Measurements from ENCODE around the gene CAPN12.
"Not testable (repeated sequence)": the region's sequence is repeated elsewhere in the genome, so short reads cannot be mapped to it uniquely, and the experiment has no call there.

CAPN12 gene, protein sequence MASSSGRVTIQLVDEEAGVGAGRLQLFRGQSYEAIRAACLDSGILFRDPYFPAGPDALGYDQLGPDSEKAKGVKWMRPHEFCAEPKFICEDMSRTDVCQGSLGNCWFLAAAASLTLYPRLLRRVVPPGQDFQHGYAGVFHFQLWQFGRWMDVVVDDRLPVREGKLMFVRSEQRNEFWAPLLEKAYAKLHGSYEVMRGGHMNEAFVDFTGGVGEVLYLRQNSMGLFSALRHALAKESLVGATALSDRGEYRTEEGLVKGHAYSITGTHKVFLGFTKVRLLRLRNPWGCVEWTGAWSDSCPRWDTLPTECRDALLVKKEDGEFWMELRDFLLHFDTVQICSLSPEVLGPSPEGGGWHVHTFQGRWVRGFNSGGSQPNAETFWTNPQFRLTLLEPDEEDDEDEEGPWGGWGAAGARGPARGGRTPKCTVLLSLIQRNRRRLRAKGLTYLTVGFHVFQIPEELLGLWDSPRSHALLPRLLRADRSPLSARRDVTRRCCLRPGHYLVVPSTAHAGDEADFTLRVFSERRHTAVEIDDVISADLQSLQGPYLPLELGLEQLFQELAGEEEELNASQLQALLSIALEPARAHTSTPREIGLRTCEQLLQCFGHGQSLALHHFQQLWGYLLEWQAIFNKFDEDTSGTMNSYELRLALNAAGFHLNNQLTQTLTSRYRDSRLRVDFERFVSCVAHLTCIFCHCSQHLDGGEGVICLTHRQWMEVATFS

DNA sequence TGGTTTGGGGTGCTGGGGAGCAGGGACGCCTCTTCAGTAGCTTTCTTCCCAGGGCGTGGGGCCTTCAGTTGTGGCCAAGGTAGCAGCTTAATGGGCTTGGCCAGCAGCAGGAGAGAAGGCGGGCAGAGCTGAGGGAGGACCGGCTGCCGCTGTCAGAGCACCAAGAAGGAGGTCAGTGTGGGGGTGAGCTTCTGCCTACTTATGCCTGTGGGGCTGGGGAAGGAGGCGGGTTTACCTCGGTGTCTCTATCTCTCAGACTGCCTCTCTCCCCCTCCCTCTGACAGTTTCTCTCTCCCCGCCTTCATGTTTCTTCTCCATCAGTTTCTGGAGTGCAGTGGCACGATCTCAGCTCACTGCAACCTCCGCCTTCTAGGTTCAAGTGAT is at the start of gene CAPN12:
TSS of gene CAPN12 (minus strand) at position 177 of the 384 bp plus-strand sequence. CDS start 309 bp downstream, outside the sequence.
- no peak for DNase-seq

DNA sequence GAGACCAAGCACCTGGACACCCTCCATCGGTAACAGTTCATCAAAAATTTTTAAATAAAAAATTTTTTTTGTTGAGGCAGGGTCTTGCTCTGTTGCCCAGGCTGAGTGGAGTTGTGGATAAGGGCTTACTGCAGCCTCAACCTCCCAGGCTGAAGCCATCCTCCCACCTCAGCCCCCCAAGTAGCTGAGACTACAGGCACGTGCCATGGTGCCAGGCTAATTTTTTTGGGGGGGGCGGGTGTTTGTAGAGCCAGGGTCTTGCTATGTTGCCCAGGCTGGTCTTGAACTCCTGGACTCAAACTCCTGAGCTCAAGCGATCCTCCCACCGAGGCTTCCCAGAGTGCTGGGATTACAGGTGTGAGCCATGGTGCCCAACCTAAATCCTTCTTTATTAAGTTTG is 49.4 kb upstream of the CAPN12 start:
- no peak for DNase-seq

DNA sequence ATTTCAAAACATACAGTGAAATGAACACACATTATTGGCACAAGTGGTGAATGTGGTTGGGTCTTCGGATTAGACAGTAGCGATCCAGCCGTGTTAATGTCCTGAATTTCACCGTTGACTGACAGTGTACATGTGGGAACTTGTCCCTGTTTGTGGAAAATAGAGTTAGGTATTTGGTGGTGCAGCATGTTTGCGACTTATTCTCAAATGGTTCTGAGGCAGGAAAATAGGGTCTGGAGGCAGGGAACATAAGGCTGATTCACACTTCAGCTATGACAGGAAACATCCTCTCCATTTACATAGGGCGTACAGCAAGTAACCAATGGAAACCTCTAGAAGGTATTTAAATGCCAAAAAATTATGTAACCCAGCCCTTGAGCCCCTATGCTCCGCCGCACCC is 48.9 kb upstream of the CAPN12 start:
- DNase-seq: no peak

DNA sequence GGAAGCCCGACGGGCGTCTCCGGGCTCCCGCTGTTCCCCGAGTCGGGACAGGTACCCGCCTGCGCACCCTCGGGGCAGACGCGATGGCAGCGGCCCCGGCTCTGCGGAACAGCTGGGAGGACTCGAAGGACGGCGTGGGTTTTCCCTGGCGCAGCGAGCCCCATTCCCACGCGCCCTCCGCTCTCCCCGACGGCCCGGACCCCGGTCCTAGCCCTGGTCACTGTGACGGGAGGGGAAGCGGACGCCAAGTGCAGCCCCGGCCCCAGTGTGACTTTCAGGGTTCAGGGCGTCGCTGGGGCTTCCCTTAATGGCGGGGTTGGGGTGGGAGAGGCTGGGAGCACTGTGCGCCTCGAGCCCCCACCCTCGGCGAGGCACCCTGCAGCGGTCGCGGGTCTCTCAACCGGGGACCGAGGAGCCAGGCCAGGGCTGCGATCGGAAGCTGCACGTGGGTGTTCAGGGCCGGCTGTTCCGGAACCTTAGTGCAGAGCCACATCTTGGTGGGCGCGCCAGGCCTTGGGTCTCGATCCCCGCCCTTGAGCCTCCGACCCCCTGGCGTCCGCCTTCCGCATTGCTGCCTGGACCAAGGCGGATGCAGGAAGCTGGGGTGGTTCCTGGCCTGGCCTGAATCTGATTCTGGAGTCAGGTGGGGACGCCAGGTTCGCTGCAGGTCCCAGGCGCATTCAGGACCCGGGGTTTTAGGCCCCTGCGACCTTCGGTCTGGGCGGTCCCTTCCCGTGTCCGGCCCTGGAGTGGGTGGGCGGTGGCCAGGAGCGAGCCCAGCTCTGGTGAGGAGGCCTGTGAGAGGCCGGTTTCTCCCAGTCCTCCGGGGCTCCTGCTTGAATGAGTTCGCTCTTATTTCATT is 48.2 kb upstream of the CAPN12 start:
- DNase-seq: peak; percentile 46

DNA sequence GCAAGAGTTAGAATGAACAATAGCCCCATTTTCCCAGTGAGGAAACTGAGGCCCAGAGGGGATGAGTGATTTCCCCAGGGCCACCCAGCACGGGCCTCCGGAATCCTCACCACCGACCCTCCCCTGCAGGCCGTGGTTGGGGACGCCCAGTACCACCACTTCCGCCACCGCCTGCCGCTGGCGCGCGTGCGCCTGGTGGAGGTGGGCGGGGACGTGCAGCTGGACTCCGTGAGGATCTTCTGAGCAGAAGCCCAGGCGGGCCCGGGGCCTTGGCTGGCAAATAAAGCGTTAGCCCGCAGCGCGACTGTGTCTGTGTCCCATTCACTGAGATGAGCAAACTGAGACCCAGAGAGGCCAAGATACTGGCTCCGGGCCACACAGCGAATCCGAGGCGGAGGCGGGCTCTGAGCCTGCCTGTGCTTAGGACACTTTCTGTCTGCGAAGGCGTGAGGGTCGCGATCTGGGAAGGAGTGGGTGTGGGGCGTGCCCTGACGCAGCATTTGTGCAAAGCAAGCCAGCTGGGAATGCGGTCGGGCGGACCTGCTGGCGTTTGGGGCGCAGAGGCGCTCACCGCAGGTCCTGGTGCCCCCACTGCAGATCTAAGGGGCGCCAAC is 47.3 kb upstream of the CAPN12 start:
- DNase-seq: not testable (repeated sequence)

DNA sequence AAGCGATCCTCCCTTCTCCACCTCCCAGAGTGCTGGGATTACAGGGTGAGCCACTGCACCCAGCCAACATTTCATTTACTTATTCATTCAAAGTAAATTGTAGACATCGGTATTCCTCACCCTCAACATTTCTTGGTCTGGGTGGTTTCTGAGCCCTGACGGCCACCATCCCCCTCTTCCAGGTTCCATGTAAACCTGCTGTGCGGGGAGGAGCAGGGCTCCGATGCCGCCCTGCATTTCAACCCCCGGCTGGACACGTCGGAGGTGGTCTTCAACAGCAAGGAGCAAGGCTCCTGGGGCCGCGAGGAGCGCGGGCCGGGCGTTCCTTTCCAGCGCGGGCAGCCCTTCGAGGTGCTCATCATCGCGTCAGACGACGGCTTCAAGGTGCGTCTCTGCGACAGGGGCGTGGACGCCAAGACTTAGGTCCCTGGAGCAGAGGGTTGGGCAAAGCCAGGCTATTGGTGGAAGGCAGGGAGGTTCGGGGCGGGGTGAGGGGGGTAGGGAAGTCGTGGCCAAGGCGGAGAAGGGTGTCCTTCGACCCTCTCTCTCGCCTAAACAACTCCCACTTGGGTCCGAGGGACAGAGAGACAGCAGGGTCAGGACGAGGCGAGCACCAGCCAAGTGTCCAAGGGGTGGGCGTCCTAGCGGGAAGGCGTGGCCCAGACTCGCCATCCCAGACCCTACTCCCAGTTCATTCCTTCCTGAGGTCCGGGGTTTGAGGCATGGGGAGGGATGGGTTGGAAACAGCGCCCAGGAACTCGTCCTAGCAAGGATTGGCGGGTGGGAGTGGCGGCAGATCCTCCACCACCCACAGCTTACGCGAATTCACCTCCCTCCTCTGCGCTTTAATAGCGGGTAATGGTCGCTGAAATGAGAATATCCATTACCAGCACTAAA is 46.5 kb upstream of the CAPN12 start:
- DNase-seq: not testable (repeated sequence)

DNA sequence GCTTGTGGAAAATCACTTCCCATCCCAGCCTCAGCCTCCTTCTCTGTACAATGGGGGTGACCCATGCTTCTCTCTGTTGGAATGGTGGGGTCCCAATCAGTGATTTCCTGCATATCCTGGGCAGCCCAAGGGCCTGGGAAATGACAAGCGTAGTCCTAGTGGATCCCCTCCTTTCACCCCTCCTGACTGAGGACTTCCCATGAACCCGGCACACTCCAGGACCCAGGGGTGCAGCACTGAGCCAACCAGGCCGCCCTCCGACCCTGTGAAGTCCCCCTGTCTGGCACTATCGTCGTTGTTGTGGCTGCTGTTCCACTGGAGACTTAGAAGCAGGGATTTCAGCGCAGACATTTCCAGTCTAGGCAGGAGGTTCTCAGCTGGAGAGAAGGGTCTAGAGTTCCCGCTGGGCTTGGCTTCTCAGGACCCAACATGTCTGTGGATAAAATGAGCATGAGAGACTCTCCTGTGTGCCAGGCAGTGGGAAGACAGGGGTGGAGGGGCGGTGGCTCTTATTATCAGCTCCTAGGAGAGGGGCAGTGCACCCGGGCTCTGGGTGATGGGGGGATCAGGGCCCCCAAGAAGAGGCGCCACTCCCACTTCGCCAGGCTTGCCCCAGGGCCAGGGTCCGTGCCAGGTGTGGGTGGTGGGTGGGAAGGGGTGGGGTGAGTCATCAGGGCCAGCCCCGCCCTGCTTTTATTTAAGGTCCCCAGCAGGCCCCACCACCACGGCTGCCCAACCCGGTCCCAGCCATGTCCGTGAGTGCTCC is 44.4 kb upstream of the CAPN12 start, which contains the start of gene LGALS7B:
TSS of gene LGALS7B (plus strand) at position 723 of the 766 bp plus-strand sequence. CDS start at position 750, 27 bp downstream.
- DNase-seq: no peak

DNA sequence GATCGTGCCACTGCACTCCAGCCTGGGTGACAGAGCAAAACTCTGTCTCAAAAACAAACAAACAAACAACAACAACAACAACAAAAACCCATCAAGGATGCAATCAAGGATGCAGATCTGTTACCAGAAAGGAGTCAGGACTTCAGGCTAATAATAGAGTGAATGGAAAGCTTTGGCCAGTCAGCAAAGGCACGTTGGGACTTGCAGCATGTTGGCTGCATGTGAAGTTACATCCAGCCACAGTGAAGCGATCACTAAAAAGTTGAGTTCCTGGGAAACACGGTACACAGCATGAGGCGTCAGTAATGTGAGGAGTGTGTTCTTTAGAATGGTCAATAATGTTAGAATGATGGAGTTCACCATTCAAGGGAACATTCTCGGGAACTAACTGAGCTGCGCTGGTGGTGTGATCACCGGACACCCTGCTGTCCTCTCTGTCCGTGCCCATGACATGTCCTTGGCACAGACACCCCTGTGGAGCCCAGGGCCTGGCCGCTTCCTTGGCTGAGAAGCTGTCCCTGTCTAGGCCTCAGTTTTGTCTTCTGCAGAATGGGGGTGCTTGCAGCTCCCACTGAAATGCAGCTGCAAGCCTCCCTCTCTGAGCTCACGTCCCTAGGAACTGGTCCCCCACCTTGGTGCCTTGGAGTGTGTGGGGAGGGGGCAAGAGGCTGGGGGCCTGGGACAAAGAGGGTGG is 42.4 kb upstream of the CAPN12 start:
- DNase-seq: no peak

DNA sequence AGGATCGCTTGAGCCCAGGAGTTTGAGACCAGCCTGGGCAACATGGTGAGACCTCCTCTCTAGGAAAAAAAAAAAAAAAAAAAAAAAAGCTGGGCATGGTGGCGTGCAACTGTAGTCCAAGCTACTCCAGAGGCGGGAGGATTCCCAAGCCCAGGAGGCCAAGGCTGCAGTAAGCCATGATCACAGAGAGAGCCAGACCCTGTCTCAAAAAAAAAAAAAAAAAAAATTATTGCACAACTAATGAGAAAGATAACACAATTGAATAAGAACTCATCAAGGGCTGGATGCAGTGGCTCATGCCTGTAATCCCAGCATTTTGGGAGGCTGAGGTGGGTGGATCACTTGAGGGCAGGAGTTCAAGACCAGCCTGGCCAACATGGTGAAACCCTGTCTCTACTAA is 41.8 kb upstream of the CAPN12 start:
- not testable (repeated sequence) for DNase-seq

DNA sequence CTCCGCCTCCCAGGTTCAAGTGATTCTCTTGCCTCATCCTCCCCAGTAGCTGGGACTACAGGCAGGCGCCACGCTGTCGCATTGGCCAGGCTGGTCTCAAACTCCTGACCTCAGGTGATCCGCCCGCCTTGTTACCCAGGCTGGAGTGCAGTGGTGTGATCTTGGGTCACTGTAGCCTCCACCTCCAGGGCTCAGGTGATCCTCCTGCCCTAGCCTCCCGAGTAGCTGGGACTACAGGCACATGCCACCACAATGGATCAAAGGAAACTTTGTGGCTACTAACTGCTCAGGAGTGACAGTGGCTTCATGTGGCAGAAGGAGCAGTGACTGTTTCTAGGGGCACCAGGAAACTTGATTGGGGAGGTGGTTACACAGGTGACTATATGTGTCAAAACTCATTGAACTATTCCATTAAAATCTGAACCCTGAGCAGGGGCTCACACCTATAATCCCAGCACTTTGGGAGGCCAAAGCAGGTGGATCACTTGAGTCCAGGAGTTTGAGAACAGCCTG is 41.0 kb upstream of the CAPN12 start:
- DNase-seq: no peak

DNA sequence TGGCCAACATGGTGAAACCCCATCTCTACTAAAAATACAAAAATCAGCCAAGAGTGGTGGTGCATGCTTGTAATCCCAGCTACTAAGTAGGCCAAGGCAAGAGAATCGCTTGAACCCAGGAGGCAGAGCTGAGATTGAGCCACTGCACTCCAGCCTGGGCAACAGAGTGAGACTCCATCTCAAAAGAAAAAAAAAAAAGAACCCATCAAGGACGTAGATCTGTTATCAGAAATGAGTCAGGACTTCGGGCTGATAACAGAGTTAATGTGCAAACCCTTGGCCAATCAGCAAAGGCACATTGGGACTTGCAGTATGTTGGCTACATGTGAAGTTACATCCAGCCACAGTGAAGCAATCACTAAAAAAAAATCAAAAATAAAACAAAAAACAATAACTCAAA is 40.0 kb upstream of the CAPN12 start:
- no peak for DNase-seq

DNA sequence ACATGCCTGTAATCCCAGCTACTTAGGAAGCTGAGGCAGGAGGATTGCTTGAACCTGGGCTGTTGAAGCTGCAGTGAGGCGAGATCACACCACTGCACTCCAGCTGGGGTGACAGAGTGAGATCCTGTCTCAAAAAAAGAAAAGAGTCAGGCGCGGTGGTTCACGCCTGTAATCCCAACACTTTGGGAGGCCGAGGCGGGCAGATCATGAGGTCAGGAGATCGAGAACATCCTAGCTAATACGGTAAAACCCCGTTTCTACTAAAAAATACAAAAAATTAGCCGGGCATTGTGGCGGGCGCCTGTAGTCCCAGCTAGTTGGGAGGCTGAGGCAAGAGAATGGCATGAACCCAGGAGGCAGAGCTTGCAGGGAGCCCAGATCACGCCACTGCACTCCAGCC is 37.9 kb upstream of the CAPN12 start:
- not testable (repeated sequence) for DNase-seq

DNA sequence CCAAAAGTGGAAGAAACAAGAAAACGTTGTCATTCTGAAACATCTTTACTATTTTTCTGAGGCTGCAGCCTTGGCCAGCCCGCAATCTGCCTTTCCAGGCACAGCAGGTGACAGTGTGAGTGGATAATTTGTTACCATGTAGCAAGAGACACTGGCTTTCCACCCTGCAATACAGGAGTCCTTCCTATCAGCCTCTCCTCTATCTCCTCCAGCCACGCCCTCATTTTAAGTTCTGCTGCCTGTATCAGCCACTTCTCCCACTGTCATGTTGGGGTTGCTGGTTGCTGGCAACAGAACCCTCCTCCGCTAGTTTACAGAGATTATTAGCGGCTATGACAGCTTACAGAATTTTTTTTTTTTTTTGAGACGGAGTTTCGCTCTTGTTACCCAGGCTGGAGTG is 36.8 kb upstream of the CAPN12 start:
- no peak for DNase-seq

DNA sequence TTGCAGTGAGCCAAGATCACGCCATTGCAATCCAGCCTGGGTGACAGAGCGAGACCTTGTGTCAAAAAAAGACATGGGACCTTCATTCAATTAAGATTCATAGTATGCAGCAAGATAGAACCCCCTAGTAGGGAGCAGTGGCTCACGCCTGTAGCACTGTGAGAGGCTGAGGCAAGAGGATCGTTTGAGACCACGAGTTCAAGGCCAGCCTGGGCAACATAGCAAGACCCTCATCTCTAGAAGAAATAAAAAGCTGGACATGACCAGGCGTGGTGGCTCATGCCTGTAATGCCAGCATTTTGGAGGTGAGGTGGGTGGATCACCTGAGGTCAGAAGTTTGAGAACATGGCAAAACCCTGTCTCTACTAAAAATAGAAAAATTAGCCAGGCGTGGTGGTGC is 36.2 kb upstream of the CAPN12 start:
- DNase-seq: no peak

DNA sequence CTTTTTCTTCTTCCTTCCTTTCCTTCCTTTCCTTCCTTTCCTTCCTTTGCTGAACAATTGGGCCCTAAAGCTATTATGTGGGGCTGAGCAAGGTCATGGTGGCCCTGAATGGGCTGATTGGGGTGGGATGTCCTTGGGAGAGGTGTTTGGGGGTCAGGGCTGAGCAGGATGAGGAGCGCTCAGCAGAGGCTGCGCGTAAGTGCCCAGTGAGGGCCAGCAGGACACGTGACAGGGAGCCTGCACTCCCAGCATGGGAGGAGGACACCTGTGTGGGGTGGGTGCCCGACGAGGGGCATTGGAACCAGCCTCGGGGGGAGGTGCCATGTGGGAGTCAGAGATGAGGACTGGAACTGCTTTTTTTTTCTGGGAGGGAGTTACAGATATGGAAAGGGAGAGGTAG is 34.5 kb upstream of the CAPN12 start:
- DNase-seq: no peak

DNA sequence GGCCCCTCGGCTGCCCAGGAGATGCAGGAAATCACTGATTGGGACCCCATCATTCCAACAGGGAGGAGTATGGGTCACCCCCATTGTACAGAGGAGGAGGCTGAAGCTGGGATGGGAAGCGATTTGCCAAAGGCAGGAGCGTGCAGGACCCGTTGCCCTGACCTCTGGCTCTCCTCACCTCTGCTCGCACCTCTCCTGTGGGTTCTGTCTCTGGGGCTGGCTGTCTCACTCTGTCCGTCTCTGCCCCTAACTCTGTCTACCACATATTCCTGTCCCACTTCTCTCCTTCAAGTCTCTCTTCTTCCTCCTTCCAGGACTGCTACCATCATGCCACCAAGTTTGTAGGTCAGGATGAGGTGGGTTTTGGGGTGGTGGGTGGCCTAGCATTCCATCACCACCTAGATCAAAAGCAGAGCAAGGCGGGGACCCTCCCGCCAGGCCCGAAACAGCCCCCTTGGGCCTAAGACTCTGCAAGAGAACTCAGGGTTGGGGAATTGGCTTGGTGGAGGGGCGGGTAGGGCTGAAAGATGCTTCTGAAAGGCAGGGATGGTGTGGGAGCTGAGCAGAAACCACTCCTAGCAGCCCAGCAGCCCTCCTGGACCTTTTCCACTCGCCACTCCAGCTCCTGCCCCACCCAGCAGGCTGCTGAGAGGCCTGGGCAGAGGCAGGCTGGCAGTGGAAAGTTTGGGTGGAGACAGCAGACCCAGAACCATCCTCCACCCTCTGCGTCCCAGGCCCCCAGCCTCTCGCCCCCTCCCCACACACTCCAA is 30.1 kb upstream of the CAPN12 start:
- no peak for DNase-seq

DNA sequence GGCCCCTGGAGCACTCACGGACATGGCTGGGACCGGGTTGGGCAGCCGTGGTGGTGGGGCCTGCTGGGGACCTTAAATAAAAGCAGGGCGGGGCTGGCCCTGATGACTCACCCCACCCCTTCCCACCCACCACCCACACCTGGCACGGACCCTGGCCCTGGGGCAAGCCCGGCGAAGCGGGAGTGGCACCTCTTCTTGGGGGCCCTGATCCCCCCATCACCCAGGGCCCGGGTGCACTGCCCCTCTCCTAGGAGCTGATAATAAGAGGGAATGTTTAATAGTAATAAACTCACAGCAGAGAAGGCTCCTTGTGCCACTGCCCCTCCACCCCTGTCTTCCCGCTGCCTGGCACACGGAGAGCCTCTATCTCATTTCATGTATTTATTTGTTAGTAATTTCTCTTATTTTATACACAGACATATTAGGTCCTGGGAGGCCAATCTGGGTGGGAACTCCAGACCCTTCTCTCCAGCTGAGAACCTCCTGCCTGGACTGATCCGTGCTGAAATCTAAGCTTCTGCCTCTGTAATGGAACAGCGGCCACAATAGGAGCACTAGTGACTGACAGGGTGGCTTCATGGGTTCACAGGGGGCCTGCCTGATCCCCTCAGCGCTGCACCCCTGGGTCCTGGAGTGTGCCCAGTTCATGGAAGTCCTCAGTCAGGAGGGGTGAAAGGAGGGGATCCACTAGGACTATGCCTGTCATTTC is 29.3 kb upstream of the CAPN12 start, which contains the start of gene LGALS7:
TSS of gene LGALS7 (minus strand) at position 49 of the 709 bp plus-strand sequence. CDS start at position 24, 25 bp downstream.
- no peak for DNase-seq

DNA sequence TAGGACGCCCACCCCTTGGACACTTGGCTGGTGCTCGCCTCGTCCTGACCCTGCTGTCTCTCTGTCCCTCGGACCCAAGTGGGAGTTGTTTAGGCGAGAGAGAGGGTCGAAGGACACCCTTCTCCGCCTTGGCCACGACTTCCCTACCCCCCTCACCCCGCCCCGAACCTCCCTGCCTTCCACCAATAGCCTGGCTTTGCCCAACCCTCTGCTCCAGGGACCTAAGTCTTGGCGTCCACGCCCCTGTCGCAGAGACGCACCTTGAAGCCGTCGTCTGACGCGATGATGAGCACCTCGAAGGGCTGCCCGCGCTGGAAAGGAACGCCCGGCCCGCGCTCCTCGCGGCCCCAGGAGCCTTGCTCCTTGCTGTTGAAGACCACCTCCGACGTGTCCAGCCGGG is 27.3 kb upstream of the CAPN12 start:
- DNase-seq: not testable (repeated sequence)

Data from stimulated activated CD4-positive, alpha-beta T cell treated with anti-CD3 and anti-CD28 coated beads, Interleukin-12 subunit alpha, Interleukin-12 subunit beta, amount 100 ng/mL, for 4 hours (primary cell).